RPMI8226 (cell line): Measurements from ENCODE around the gene SLC7A9.
"Not testable (repeated sequence)": the region's sequence is repeated elsewhere in the genome, so short reads cannot be mapped to it uniquely, and the experiment has no call there.

Experiments
- DNase-seq: peaks from one replicate; pipeline ENCODE4 v3.0.0-alpha.2; 2015

The SLC7A9 gene

GRCh38 chr19:32881766-32882165 is 12.2 kb upstream of the SLC7A9 start:
- no peak for DNase-seq

- no peak for DNase-seq
Observed at GRCh38 chr19:32880622-32881021, 11.1 kb upstream of the SLC7A9 start.

DNA sequence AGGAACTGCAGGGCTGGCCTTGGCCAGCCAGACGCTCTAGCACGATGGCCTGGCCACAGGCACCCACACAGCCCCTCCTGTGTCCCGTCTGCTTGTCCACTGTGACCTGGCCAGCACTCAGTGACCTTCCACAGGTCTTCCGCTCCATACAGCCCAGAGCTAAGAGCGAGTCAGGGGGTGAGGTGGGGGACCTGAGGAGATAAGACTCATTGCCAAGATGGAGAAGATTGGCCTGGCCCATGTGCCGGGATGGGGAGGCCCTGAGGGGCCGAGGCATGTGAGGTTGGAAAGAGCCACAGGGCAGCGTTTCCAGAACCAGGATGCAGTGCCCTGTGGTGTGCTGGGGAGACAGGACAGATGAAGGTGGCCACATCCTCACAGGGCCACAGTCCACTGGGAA is 10.2 kb upstream of the SLC7A9 start:
- no peak for DNase-seq

- DNase-seq: no peak
Observed at GRCh38 chr19:32878988-32879387, 9.4 kb upstream of the SLC7A9 start.

- no peak for DNase-seq
Observed at GRCh38 chr19:32877977-32878745, 8.6 kb upstream of the SLC7A9 start.

DNA sequence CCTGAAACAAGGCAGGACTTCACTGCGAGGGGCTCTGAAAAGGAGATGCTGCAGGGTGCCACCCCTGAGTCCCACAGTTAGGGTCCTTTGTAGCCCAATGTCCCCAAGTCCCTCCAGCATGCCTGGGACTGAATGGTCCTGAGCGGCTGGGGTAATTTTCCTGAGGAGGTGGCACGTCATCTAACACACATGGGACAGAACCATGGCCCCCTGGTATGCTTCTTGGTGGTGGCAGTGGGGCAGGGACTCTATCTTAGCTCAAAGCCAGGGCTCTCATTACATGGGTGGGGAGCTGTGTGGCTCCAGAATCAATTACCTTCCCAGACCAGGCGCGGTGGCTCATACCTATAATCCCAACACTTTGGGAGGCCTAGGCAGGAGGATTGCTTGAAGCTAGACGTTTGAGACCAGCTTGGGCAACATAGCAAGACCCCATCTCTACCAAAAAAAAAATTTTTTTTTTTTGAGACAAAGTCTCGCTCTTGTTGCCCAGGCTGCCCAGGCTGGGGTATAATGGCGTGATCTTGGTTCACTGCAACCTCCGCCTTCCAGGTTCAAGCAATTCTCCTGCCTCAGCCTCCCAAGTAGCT is 7.9 kb upstream of the SLC7A9 start:
- DNase-seq: no peak

GRCh38 chr19:32876919-32877285 is 7.3 kb upstream of the SLC7A9 start:
- DNase-seq: no peak

DNA sequence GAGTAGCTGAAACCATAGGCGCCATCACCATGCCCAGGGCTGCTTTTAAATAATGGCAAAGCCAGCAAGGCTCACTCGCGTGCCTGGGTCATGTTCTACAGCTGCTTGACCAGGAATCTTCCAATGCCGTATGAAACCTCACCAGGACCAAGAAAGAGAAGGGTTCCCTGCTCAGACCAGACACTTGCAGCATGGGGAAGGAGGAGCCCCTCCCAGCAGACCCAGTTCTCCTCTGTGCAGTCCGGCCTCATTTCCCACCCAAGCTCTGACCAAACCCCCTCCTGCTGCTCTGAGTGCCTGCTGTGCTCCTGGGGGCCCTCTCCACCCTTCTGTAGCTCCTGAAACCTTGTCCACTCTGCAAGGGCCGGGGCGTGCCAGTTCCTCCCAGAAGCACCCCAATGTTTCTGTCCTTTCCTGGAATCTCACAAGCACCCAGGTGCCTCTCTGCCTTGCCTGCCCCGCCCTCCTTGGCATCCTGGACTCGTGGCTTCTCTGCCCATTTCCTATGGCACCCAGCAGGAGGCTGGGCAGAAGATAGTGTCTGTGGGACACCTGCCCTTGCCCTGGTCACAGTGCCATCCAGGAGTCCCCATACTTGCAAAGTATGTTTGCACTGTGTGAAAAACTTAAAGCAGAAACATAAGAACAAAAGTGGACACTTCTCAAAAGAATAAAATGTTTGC is 6.8 kb upstream of the SLC7A9 start:
- no peak for DNase-seq

DNA sequence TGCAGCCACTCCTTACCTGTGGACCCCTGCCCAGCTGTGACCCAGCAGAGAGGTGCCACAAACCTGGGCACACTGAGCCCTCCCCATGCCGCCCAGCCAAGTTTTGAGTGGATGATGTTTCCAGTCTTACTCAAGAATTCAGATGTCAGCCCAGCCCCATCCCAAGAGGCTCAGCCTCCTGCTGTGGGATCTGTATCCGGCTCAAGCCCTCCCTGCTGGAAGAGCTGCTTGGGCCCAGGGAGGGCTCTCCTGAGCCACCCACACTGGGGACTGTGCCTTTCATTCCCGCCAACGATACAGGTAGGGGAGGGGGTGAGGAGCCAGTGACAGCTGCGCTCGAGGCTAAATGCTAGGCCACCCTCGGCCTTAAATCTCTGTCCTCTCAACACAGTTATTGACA is 5.9 kb upstream of the SLC7A9 start:
- DNase-seq: no peak

DNA sequence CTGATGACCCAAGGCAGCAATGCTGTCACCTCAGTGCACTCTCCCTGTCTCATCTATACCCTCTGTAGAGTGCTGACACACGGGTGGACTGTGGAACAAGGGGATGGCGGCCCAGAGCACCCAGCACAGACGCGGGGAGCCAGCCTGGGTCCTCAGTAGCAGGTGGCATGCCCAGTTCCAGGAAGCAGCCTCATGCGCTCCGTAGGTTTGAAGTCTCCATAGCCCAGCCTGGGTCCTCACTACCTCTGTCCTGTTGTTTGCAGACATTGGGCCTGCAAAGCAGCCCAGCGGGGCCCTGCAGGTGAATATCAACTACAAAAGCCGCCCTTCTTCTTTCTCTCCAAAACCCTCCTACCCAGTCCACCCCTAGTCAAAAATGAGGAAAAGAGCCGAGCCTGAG is 5.0 kb upstream of the SLC7A9 start:
- no peak for DNase-seq

GRCh38 chr19:32873247-32873959 is 3.8 kb upstream of the SLC7A9 start:
- DNase-seq: no peak

DNA sequence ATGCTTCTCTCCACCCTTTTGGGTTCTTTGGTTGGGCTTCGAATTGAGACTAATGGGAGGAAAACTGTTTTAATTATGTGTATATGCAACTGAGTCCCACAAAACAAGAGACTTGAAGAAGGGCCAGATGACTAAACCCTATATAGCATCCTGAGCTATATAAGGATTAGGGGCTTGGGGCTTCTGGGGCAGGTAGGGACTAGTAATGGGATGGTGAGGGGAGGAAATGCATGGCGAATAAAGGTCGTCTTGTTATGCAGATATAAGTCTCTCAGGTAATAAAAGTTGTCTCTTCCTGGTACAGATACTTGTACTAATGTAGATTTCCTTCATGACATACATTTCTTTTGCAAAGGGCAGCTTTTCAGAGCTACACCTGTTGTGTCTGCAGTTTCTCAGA is 2.8 kb upstream of the SLC7A9 start:
- DNase-seq: no peak

GRCh38 chr19:32870981-32871451 is 1.4 kb upstream of the SLC7A9 start:
- DNase-seq: no peak

DNA sequence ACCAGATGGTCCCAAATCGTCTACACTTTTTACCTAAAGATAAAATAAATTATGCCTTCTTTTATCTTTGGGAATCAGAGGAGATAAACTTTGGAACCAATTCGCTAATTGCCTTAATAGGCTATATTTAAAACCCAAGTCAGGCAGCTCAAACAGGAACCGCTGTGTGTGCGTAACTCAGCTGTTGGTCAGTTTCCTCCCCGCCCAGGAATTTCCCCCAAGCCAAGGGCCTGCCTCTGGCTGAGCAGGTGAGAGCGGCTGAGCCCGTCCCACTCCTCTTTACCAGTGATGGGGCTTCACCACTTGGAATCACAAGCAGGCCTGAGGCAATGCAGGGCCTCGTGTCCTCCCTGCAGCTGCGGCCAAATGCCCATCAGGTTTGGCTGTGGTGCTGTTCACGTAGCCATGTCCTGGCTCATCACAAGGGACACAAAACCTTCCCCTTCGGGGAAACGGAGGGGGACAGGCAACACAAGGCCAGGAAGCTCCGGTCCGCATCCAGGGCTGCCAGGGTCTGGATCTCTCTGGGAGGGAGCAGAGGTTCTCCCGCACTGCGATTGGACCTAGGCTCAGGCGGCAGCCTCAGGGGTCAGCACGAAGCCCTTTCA is 503 bp upstream of the SLC7A9 start:
- no peak for DNase-seq

- no peak for DNase-seq
Observed at GRCh38 chr19:32868206-32868950, 1.2 kb downstream of the SLC7A9 start.

- not testable (repeated sequence) for DNase-seq
Observed at GRCh38 chr19:32867436-32867835, 2.1 kb downstream of the SLC7A9 start.

- no peak for DNase-seq
Observed at GRCh38 chr19:32866564-32867265, 2.9 kb downstream of the SLC7A9 start.

GRCh38 chr19:32866061-32866460 is 3.5 kb downstream of the SLC7A9 start:
- DNase-seq: no peak

DNA sequence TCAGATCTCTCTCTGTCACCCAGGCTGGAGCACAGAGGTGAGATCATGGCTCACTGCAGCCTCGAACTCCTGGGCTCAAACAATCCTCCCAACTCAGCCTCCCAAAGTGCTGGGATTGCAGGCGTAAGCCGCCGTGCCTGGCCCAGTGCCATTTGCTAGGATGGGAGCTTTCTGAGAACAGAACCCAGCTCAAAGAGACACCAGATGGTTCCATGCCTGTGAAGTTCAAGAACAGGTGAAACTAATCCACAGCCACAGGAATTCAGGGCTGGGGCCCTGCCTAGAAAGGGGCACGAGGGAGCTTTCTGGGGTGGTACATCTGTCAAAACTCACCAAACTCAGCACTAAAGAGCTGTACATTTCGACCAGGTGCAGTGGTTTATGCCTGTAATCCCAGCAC is 4.2 kb downstream of the SLC7A9 start:
- DNase-seq: peak; percentile 70

- no peak for DNase-seq
Observed at GRCh38 chr19:32864318-32865007, 5.1 kb downstream of the SLC7A9 start.

GRCh38 chr19:32863841-32864240 is 5.7 kb downstream of the SLC7A9 start:
- no peak for DNase-seq
